ENCODE data around the gene CITED1.

CITED1 gene

DNA sequence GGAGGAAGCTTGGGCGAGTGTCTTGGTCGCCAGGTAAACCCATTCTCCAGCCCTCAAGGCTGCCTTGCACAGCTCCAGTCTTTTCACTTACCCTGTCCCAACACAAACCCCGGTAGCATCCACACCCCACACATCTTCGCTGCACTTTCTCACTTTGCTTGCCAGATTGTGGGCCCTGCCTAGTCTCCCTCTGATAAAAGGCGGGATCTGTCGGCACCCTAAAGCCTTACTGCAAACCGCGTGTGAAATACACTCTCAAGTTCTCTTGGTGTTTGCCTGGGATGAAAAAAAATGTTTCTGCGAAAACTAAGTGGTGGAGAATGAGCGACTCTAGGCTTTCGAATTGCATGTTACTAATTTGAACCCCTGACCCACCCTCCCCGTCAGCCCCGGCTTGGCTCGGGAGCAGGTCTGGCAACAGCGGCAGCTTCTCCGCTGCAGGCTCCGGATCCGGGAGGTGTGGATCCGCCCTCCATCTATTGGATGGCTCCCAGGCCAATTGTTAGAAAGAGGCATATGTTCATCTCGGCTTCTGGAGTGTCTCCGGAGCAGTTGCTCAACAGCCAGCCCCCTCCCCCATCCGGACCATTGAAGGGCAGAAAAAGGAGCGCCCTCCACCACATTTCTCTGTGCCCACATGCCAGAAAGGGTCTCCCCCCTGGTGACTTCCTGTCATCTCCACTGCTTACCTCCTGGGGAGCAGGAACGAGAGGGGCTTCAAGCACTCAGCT lies 3.0 kb upstream of the CITED1 start:
- DNase-seq, result no peak

DNA sequence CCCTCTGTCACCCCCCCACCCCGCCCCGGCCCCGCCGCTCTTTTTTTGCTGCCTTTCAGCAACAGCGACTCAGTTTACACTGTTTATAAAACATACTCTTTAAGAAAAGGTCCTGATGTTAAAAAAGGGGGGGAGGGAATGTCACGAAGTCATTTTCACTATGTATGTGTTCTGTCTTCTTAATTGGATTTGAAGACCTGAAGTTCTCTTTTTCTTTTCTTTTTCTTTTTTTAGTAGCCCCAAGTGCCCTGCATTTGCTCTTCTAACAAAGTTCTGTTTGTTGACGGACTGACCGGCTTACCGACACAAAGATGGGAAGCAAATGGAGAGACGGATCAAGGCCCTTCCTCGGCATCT lies 2.5 kb upstream of the CITED1 start:
- no peak for DNase-seq

DNA sequence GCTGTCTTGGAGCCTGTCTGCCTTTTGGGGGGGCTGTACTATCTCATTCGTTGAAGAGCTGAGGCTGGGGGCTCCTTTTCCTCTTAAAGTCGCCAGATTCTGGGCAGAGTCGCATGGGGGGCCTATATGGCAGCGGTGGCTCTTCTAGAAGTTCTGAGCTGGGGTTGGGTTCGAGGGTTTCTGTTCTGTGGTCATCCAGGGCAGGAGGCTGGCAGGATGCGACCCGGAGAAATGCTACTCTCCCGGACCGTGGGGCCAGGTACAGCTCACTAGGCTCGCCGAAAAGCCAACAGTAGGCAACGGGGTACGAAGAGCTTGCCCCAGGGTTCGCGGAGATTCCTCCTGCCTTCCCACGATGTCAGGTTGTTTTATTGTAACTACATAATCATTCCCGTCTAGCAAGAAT lies 1.9 kb upstream of the CITED1 start:
- DNase-seq, result no peak

DNA sequence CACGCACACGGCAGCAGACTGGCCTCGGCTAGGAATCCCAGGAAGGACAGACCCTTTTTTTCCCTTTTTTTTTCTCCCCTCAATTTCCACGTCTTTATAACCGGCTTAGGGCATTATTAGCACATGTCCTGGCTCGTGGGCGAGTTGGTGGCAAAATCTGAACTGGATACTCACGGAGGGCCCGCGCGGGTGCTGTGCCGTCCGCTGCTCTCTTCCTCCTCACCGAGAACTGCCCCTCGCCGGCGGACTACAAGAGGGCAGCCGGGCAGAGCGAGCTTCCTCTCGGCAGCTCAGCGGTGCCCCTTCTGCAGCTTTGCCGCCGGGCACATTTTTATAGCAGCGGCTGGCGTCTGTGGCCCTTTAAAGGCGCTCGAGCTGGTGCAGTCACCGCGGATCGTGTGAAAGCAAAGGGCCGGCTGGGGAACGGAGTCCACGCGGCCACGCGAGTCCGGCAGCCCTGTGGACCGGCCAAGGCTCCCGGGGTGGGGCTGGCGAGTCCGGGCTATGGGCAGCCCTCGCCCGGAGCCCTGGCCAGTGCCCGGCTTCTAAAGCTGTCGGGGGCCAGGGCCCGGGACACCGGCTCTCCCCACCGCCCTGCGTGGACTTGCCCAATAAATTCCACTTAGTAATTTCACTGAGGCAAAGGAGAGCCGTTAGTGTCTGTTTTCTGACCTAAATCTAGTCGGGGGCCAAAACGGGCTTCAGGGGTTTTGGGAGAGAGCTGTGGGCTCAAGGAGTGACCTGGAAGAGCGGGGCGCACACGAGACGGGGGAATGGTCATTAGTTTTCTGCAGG lies 1.3 kb upstream of the CITED1 start:
- no peak for DNase-seq

DNA sequence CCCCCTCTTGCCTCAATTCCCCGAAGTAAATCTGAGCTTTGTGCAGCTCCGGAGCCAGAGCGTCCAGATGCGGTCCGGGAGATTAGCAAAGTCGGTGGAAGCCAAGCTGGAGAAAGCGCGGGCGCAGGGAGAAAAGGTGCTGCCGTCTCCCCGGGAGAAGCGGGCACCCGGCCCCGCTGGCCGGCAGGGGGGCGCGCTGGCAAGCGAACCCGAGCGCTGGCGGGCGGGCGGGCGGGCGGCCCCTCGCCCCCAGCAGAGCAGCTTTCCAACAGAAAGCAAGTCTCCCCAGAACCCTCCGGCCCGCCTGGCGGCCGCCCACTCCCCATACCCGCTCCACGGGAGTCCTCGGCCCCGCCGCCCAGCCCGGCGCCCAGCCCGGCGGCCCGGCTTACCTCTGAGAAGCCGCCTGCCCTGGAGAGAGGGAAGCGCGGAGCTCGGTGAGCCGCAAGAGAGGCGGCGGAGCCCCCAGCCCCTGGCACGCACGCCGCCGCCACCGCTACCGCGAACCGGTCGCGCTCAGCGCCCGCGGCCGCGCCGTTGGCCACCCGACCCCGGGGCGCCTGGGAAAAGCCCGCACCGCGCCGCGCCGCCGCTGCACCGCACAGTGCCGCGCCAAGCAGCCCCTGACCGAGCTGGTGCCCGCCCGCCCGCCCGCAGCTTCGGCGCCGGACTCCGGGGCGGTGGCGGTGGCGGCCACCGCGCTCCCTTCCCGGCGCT lies 529 bp upstream of the CITED1 start:
- no peak for DNase-seq

DNA sequence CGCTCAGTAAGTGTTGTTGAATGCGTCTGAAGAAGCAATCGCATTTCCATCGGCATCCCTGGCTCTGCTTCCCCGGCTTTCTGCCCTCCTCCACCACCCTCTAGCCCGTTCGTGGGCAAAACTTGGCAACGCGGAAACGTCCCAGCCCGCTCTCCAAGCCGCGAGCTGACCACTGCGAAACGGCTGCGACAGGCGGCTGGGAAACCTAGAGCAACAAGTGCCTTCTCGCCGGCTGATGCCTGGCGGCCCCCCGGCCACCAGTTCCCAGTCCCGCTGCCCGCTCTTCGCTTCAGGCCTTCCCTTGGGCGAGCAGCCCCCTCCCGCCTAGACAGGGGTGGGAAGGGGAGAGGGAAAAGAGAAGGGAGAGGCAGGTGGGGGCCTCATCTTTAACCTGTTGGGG lies 837 bp downstream of the CITED1 start:
- DNase-seq, result no peak

DNA sequence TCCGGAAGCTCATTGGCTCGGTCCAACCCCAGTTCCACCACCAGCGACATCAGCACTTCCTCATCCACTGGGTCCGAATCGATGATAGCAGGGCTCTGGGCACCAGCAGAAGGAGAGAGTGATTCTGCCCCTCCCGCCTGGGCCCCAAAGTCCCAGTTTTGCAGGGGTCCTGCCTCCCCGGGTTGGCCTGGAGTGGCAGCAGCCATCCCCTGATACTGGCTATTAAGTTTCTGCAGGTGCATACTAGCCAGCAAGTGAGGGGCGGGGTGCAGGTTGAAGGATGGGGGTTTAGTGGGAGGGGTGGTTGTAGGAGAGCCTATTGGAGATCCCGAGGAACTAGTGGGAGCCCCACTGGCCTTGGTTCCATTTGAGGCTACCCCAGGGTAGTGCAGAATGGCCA lies 3.9 kb downstream of the CITED1 start:
- DNase-seq, result no peak

DNA sequence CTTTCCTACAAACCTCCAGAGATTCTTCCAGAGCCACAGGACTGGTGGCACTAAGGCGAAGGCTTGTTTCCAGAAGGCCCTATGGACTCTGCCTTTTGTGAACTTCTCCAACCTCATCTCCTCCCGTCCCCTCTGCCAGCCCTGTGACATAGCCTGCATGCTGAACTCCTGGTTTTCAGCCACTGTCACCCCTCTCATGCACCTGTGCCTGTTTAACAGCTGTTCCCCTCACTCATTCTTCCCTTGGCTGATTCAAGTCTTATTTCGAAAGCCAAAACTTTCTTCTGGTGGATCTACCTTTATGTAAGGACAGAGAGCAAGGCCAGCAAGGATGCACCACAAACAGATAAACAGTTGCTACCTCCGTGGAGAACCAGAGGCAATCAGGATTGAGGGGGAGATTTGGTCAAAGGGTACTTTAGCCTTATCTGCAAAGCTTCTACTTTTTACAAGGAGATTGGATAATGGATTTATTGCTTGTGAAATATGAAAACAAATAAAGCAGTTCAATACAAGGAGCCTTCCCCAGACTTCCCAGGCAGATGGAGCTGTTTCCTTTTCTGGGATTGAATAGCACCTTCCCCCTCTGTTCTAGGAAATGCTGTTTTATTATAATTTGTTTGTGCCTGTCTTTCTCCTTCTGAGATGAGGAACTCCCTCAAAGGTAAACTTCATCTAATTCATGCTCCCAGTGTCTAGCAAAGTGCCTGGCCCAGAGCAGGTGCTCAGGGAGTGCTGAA lies 5.7 kb downstream of the CITED1 start:
- DNase-seq, result no peak

DNA sequence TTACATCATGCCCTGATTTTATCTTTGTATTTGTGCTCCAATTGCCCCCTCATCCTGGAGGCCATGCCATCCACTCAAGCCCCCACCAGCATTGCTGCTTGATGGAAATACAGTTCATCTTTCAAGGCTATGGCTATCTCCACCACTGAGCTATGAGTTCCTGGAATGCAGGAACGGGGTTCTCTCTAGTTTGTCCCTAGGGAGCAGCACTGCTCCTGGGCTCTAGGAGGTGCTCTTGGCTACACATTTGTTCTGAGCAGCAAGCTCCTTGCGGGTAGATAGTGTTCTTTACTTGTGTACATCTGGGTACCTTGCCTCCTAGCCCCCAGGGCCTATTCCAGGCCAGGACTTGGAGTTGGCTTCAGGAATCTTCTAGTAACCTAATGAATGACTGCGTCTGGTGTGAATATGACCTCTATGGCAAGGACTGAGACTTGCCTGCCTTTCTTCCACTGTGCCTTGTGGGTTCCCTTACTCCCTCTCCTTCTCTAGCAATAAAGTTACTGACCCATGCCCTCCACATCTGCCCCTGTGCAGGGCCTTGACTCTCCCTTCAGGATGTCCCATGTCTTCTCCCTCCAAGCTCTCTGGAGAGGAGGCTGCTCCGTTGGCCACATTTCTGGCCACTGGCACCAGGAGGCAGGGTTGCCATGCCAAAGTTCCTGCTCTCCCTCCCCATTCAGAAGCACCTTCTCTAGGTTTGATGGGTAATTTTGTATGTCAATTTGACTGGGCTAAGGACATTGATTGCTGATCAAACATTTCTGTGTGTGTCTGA lies 7.6 kb downstream of the CITED1 start:
- no peak for DNase-seq

DNA sequence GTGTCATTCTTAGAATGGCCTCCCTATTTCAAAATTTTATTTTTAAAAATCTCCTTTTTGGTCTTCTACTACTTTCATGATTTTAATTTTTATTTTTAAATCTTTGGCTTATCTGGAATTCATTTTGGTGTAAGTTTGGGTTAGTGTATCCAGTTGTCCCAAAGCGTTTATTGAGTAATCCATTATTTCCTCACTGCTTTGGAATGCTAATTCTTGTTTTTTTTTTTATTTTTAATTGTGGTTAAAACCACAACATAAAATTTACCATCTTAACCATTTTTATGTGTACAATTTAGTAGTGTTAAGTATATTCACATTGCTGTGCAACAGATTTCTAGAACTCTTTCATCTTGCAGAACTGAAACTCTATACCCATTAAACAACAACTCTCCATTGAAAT lies 8.7 kb downstream of the CITED1 start:
- no peak for DNase-seq

DNA sequence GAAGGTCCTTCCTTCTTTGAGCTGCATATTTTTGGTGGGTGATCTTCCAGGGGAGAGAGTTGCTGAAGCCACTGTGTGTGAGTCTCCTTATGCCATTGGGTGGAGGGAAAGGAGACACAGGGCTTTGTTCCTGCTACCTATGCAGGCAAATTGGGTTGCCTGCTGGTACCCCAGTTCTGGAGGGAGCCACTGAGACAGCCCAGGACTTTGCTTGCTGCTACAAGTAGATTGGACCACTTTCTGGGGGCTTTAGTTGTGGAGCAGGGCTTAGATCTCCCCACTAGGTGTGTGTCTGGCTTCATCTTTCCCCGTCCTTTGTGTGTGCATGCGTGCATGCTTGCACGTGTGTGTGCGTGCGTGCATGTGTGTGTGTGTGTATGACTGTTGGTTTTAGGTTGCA lies 10.0 kb downstream of the CITED1 start:
- no peak for DNase-seq

DNA sequence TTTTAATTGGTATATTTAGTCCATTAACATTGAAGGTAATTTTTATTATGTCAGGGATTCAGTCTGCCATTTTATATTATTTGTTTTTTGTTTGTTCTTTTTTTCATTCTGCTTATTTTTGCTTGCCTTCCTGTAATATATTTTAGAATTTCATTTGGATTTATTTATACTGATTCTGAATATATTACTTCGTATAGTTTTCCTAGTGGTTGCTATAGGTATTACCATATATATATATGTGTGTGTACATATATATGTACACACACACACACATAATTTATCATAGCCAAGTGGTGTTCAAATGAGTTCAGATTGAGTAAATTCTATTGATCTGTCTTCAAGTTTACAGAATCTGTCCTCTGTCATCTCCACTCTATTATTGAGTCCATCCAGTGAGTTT lies 11.2 kb downstream of the CITED1 start:
- DNase-seq, result no peak

DNA sequence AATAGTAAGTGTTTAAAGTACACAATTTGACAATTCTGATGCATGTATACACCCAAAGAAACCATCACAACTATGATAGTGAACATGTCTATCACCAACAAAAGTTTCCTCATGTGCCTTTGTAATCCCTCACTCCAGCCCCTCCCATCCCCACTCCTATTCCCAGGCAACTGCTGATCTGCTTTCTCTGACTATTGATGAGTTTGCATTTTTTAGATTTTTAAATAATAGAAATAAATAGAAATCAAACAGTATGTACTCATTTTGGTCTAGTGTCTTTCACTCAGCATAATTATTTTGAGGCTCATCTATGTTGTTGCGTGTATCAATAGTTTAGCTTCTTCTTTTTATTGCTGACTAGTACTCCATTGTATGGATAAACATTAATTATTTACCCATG lies 23.4 kb downstream of the CITED1 start:
- DNase-seq, result no peak

DNA sequence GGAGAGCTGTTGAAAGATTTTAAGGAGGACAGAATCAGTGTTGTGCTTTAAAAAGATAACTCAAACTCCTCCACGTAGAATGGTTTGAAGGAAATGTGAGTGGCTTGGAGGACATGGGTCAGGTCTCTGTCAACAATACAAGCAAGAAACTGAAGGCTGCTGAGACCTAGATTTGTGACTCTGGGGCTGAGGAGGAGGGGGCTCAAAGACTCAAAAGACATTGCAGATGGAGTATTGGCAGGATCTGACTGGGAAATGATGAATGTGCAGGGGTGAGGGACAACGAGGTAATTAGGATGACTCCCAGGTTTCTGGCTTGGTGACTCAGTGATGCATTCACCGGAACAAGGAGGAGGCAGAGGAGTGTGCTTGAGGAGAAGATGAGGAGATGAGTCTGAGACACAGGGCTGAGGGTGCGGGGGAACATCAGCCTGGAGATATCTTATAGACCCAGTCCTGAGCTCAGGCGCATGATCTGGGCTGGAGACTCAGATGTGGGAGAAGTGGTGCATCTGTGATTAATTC lies 25.3 kb downstream of the CITED1 start:
- DNase-seq, result no peak

DNA sequence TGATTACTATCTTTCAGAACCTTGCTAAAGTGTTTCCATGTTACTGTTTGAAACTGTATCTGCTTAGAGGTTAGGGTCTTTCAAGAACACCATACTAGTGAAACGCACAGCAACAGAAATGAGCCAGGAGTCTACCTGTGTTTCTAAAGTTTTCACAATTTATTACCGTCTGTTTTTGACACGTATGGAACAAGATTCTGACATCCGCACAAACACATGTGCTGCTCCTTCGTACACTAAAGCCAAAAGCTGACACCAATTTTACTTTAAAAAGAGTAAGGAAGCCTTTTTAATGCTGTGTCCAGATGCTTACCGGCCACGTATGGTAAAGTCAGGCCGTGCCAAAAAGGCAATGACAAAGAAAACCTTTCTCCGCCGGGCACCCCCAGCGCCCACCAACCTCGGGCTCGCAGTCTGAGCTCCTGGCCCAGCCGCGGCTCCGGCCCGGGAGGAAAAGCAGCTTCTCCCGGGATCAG lies 29.2 kb downstream of the CITED1 start:
- DNase-seq, result no peak

DNA sequence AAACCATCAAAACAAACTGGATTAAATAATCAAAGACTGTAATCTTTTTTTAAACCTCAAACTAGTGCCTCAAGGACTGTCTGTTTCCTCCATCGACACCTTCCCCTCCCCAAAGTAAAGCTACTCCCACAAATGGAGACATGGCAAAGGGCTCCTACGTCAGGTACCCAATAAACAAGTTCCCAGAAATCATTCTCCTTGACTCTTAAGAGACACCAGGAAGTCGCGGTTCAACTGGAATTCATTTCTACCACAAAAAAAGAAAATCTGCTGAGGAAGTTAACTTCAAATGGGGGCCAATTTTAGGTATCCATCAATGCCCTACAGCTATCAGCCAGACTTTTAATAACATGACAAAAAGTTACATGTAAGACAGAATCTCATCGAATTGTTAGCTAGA lies 31.2 kb downstream of the CITED1 start:
- no peak for DNase-seq

DNA sequence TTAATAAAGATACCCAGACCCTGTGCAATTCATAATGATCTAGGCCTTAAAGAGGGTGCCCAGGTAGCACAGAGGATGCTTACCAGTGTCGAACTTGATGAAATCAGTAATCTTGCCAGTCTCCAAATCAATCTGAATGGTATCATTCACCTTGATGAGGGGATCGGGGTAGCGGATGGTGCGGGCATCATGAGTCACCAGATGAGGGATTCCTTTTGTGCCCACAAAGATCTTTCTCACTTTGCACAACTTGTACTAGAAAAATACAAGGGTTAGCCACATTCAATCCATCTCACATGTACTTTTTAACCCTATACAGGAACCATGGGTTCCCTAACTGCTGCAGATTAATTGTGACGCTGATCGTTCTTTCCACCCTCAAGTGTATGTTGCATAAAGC lies 32.0 kb downstream of the CITED1 start:
- DNase-seq, result no peak

DNA sequence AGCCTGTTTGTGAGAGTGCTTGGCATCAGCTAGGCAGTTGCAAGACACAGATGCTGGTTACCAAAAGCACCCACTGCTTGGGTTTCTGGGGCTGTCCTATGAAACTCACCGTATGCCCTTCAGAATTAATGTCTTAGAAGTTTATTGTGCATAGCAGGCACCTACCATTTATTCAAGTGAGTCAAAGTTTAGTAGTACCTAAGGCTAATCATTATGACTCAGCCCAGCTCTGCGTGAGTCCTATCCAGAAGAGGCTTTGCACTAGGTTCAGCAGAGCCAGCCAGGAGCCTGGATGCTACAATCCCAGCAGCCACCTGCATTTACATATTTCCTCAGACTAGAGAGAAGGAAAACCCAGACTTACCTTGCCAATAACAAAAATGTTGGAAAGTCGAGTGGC lies 32.8 kb downstream of the CITED1 start:
- no peak for DNase-seq

DNA sequence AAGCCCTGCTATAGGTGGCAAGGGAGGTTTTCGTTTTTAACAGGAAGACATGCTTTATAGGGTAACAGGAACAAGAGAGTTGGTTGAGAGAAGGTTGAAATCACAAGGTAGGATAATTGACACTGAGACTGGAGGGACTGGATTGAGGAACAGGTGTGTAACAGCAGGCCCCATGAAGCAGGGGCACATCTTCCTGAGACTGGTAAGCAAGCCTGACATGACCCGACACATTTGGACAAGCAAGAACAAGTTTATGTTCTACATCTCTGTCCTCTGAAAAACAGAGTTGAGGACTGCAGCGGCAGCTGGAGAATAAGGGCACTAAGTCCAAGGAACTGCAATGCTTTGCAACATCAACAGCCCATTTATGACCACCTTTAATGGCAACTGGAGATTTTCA lies 33.9 kb downstream of the CITED1 start:
- no peak for DNase-seq

DNA sequence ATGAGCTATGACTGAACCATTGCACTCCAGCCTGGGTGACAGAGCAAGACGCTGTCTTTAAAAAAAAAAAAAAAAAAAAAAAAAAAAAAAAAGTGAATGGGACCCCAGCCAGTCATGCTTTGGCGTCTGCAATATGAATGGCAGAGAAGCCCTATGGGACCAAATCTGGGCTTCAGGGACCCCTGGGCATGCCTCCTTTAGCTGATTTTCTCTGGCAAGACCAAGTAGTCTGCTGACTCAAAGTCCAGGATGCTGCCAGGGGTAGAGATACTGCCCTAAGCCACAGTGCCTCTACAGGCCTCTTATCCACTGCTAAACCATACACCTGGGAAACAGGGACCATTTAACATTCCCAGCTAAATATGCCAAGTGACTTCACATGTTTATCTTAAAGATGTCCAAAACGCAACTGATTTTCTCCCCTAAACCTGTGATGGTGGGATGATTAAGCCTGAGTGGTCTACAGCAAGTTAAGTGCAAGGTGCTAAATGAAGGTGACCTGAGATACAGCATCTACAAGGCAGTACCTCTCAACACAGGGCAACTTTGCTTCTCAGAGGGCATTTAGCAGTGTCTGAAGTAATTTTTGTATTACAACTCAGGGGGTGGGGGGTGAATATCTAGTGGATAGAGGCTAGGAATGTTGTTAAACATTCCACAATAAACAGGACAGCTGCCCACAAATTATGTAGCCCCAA lies 34.5 kb downstream of the CITED1 start:
- DNase-seq, result no peak

DNA sequence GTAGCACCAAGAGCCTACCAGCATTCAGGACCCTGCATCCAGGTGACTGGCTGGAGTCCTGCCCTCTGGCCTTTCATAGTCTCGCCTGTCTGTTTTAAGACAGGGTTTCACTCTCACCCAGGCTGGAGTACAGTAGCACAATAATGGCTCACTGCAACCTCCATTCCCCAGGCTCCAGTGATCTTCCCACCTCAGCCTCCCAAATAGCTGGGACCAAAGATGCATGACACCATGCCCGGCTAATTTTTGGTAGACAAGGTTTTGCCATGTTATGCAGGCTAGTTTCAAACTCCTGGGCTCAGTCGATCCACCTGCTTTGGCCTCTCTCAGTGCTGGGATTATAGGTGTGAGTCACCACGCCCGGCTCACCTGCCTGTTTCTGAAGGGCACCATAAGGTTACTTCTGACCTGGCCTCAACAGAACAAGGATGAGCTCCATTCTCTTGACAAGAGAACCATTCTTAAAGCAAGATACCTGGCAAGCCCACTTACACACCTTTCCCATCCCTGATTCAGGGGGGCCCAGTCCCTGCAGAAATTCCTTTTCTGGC lies 35.3 kb downstream of the CITED1 start:
- no peak for DNase-seq

All from activated T-cell treated with anti-CD3 and anti-CD28 coated beads for 4 hours (primary cell).